Spinal cord (tissue), 10 donors: ENCODE results near the gene SFSWAP. TPM values are rescaled to one million over a fixed set of nuclear protein-coding genes. Genes with fewer than 3 reads are reported as not detected.

Experiments used
- DNase-seq, 6 donors: peaks; one replicate each; pipeline versions ENCODE4 v3.0.0 to v3.0.0-alpha.2; 2013 to 2015; ENCODE audit warnings: low spot score in 6 of 6, low read depth in 4 of 6
- H3K27ac ChIP-seq: one replicate; pipeline ENCODE4 v1.5.1; 2013; ENCODE audit warnings: low read depth, low read length, control low read depth
- H3K27me3 ChIP-seq: one replicate; pipeline ENCODE4 v1.6.1; 2013; ENCODE audit warnings: low read length; ENCODE audit not compliant: control insufficient read depth, insufficient read depth
- H3K36me3 ChIP-seq: one replicate; pipeline ENCODE4 v1.6.1; 2013; ENCODE audit warnings: low read length; ENCODE audit not compliant: control insufficient read depth, insufficient read depth
- H3K4me1 ChIP-seq: one replicate; pipeline ENCODE4 v1.6.1; 2013; ENCODE audit warnings: low read length; ENCODE audit not compliant: control insufficient read depth, insufficient read depth
- H3K4me3 ChIP-seq: one replicate; pipeline ENCODE4 v1.5.1; 2013; ENCODE audit warnings: low read depth, low read length, control low read depth
- H3K9me3 ChIP-seq: one replicate; pipeline ENCODE4 v1.6.1; 2013; ENCODE audit warnings: low read length; ENCODE audit not compliant: control insufficient read depth, insufficient read depth
- WGBS: methylation state at CpG from one replicate; pipeline ENCODE4 v1.1.5; 2013; ENCODE audit warnings: missing lambda C conversion rate; ENCODE audit not compliant: insufficient coverage; 5-methylcytosine and 5-hydroxymethylcytosine counted together
- polyA plus RNA-seq, 2 donors: library from polyadenylated mRNA; unstranded; fragments of 120-200 nt; gene quantifications; one replicate each; pipeline ENCODE4 v1.2.1, GENCODE V29; 2013; ENCODE audit not compliant: insufficient read length in 2 of 2
- total RNA-seq, 2 donors: library from RNA; depleted of rRNA in 1 of 2; stranded (reverse); fragments of 120-200 nt in 1 of 2; fragments of >200 nt in 1 of 2; gene quantifications; one replicate each; pipeline versions ENCODE4 v1.2.3 to v1.2.4, GENCODE V29; 2013 to 2014
- donor health status: healthy.

The SFSWAP gene
- total and polyA plus RNA-seq, 4 donors: 20.1 to 78.6 (median 47.1) TPM

DNA sequence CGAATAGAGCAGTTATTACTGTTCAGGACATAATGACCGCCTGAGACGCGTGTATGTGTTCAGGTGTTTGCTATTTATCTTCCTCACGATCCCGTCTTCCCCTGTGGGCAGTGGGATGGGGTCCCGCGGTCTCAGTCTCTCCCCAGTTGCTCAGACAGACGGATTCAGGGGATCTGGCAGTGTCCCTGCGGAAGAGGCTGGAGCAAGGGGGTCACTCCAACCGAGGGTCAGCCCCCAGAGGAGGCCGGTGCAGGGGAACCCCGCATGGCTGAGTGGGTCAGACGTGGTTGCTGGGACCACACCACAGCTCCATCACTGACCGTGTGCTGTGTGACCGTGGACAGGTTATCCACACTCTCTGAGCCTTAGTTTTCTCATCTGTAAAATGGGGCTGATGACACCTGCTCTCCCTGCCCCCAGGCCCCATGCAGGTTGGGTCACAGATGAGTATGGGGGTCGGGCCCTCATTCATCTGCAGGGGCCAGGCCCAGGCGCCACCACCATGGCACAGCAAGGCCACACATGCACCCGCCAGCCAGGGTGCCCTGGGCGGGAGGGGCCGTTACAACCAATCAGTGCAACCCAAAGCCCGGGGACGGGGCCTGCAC lies 122.5 kb downstream of the SFSWAP start:
- Histone ChIP-seq H3K4me3 (no peak overlapping the region), H3K27me3 (peaks cover 7% of the 10 kb centered on the region), H3K36me3 (peaks cover 22% of the 10 kb centered on the region), H3K27ac (no peak overlapping the region), H3K4me1 (peaks cover 76% of the 10 kb centered on the region), H3K9me3 (no peaks in the 10 kb centered on the region)
- 85% methylated on average over 21 of the region's 23 CpGs for WGBS
- DNase-seq: no peak

DNA sequence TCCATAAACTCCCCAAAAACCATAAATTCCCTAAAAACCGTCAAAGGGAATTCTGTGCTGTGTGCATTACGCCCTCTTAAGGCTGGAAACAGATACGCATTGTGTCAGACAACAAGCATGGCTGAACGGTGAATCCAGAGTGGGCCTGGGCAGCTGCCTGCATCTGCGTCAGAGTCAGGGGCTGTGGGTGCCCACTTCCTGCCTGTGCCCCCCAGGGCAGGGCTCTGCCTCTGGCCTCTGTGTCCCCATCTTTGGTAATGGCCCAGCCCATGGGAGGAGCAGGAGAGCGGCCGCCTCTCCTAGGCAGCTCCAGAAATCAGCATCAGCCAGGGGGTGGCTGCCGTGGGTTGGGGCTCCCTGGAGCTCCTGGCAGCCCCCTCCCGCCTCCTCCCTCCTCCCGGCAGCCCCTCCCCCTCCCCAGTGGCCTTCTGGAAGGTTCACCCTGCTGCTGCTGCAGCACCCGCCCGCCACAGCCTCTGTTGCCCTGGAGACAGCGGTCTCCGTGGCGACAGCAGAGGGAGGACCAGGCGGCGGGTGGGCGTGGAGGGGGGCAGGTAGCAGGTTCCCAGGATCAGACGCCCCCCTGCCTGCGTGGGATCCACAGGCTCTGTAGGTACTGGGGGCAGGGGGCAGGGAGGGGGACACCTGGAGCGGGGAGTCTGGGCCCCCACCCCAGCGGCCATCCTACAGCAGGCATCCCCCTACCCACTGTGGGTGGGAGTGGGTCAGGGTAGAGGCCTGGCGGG lies 123.2 kb downstream of the SFSWAP start:
- Histone ChIP-seq H3K27me3 (peaks cover 6% of the 10 kb centered on the region), H3K27ac (no peak overlapping the region), H3K9me3 (no peaks in the 10 kb centered on the region), H3K4me3 (no peak overlapping the region), H3K36me3 (peaks cover 28% of the 10 kb centered on the region), H3K4me1 (peaks cover 74% of the 10 kb centered on the region)
- peak in 3 of 6 donors; percentile 35 to 87 (median 70) for DNase-seq
- WGBS: 19% methylated on average over 18 of the region's 23 CpGs

DNA sequence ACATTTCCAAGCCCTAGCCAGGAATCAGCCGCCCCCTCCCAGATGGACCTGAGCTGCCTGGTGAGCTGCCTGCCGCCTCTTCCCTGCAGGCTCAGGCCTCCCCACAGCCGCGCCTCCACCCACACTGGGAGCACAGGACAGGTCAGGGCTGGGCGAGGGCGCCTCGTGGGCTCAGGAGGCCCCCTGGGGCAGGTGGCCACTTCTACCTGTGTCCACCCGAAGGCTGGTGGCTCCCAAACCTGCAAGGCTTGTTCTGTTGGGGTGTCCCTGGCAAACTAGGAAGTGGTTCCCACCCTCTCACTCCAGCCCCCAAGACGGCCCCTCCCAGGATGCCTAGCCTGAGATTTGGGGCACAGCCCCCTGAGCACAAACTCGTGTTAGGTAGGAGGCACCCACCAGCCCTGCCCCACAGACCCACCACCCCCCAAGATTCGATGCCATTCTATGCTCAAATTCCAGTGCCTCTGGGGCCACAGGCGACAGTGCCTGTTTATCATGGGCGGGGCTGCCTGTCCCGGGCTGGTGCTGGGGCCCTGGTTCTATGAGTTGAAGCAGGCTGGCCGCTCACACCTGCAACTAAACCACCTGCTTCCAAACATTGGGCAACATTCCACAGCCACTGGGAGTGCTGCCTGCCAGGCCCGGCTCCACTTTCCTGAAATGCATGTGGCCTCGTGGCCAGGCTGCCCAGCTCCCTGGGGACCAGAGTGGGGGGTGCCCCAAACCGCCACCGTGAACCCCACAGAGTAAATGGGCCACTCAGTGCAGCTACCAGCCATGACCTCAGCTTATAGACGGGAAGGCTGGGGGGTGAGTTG lies 124.1 kb downstream of the SFSWAP start:
- no peak overlapping the region for H3K27ac ChIP-seq
- no peak overlapping the region for H3K4me3 ChIP-seq
- WGBS: 76% methylated on average over 16 of the region's 20 CpGs
- DNase-seq: no peak
- H3K4me1 ChIP-seq: peaks cover 64% of the 10 kb centered on the region
- H3K27me3 ChIP-seq: no peaks in the 10 kb centered on the region
- no peaks in the 10 kb centered on the region for H3K9me3 ChIP-seq
- peaks cover 35% of the 10 kb centered on the region for H3K36me3 ChIP-seq

DNA sequence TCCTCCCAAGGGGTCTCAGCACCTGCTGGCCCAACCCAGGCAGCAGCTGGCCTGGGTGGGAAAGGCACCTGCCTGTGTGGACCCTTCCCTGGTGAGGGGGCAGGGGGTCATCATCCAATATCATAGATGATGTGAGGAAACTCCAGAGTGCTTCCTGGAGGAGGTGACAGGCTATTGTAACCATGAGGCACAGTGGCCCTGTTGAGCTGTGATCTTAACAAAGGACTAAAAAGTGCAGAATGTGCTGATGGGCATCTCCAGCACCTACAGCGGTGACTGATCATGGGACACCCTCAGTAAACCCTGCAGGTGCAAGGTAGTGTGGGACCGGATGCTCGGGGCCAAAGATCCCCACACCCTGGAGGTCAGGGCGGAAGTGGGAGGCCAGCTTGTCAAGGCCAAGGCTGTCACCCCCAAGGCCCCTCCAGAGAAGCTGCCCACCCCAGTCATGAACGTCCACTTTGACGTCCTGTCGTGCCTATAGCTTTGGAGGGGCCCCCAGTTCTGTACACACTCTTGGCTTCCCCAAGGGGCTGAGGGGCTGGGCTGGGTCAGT lies 124.8 kb downstream of the SFSWAP start:
- no peak for DNase-seq
- Histone ChIP-seq H3K4me3 (no peak overlapping the region), H3K36me3 (peaks cover 42% of the 10 kb centered on the region), H3K27ac (no peak overlapping the region), H3K4me1 (peaks cover 60% of the 10 kb centered on the region), H3K9me3 (no peaks in the 10 kb centered on the region), H3K27me3 (no peaks in the 10 kb centered on the region)
- 97% methylated on average over 5 of the region's 7 CpGs for WGBS

DNA sequence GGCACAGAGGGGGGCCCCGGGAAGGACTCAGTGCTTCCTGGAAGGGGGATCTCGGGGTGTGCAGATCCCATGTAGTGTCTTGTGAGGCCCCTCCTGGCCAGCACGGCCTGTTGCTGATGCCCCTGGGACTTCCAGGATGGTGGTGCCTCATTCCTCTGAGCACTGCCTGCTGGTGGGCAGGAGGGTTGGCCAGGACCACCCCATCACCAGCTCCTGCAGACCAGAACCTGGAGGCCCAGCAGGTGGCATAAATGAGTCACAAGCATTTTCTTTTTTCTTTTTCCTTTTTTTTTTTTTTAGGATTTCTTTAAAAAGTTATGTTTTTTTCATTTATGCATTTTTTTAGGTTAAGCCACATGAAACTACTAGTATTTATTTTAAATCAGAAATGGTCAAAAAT lies 125.3 kb downstream of the SFSWAP start:
- DNase-seq: peak in 1 of 6 donors; percentile 61
- Histone ChIP-seq H3K9me3 (no peaks in the 10 kb centered on the region), H3K27ac (no peak overlapping the region), H3K4me3 (no peak overlapping the region), H3K4me1 (peaks cover 55% of the 10 kb centered on the region), H3K27me3 (no peaks in the 10 kb centered on the region), H3K36me3 (peaks cover 47% of the 10 kb centered on the region)
- WGBS: 72% methylated on average over 3 of the region's 3 CpGs

DNA sequence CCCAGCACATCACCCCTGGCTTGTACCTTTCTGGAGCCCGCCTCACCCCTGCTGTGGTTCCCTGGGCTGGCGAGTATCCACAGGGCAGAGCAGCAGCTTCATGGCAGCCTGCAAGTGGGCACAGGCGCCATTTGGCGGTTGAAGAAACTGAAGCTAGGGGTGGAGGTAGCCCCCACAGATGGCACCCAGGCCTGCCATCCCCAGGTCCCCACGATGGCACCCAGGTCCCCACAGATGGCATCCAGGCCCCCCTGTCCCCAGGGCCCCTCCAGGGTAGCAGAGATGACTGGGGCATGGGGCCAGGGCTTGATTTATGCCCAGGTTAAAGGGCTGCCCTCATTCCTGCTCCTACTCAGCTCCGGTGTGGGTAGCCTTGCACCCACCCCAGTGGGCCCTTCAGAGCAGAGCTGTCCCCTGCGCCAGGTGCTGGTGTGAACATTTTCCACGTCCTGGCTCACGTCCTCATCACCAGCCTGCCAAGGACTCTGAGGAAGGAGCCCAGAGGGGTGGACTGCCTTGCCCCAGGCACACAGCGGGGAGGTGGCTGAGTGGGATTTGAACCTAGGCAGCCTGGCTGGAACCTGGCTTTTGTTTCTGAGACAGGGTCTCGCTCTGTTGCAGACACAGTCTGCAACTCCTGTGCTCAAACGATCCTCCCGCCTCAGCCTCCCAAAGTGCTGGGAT lies 126.0 kb downstream of the SFSWAP start:
- Histone ChIP-seq H3K4me3 (no peak overlapping the region), H3K27ac (no peak overlapping the region), H3K27me3 (no peaks in the 10 kb centered on the region), H3K36me3 (peaks cover 53% of the 10 kb centered on the region), H3K9me3 (no peaks in the 10 kb centered on the region), H3K4me1 (peaks cover 49% of the 10 kb centered on the region)
- no peak for DNase-seq
- WGBS: 83% methylated on average over 12 of the region's 13 CpGs

DNA sequence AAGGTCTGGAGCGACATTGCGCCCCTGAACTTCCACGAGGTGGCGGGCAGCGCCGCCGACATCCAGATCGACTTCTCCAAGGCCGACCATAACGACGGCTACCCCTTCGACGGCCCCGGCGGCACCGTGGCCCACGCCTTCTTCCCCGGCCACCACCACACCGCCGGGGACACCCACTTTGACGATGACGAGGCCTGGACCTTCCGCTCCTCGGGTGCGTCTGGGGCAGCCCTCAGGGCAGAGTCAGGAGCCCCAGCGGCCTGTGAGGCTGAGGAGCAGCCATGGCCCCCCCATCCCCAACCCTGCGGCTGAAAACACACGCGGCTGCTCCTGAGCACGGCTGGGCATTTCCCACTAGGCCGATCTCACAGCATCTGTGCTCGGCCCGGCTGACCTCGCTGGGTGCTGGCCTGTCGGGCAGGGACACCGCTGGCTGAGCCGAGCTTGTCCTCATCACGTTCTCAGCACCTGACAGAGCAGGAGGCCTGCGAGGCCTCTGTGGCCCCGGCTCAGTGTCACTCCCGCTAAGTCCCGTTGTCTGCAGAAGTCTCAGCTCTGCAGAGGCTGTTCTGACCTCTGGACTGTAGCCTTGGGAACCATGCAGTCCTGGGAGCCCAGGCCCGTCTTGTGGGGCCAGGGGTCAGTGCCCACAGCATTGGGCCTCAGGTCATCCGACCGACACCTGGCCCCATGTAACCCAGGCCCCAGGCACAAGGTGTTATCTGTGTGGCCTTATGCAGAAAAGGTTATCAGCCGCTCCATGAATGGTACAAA lies 129.9 kb downstream of the SFSWAP start:
- no peak overlapping the region for H3K27ac ChIP-seq
- H3K4me1 ChIP-seq: peaks cover 20% of the 10 kb centered on the region
- 92% methylated on average over 46 of the region's 46 CpGs for WGBS
- DNase-seq: no peak
- H3K27me3 ChIP-seq: no peaks in the 10 kb centered on the region
- no peaks in the 10 kb centered on the region for H3K9me3 ChIP-seq
- peaks cover 77% of the 10 kb centered on the region for H3K36me3 ChIP-seq
- no peak overlapping the region for H3K4me3 ChIP-seq

DNA sequence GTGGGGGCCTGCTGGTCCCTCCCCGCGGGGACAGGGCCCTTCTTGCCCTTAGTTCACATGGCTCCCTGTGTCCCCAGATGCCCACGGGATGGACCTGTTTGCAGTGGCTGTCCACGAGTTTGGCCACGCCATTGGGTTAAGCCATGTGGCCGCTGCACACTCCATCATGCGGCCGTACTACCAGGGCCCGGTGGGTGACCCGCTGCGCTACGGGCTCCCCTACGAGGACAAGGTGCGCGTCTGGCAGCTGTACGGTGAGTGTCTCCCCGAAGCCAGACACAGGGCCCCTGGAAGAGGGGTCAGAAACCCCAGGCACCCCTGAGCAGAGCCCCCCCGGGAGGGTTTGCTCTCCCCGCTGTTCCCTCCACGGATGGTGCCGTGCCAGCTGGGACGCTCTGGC lies 130.7 kb downstream of the SFSWAP start:
- peaks cover 15% of the 10 kb centered on the region for H3K4me1 ChIP-seq
- no peak for DNase-seq
- no peaks in the 10 kb centered on the region for H3K27me3 ChIP-seq
- H3K27ac ChIP-seq: no peak overlapping the region
- 91% methylated on average over 22 of the region's 22 CpGs for WGBS
- H3K4me3 ChIP-seq: no peak overlapping the region
- no peaks in the 10 kb centered on the region for H3K9me3 ChIP-seq
- H3K36me3 ChIP-seq: peaks cover 83% of the 10 kb centered on the region
